Measurements from ENCODE around the gene ISCA1.

The ISCA1 gene

GRCh38 chr9:86242071-86242470, 40.3 kb downstream of the ISCA1 start:
- no peak for TF ChIP-seq CTCF (IDR thresholded peaks at IDR 0.05; ENCODE audit: low read length, missing control alignments)
- DNase-seq (ENCODE audit: low read depth): peak; percentile 39
- H3K4me3 ChIP-seq (replicated peaks; ENCODE audit: low read depth, low read length): no peak overlapping the region

DNA sequence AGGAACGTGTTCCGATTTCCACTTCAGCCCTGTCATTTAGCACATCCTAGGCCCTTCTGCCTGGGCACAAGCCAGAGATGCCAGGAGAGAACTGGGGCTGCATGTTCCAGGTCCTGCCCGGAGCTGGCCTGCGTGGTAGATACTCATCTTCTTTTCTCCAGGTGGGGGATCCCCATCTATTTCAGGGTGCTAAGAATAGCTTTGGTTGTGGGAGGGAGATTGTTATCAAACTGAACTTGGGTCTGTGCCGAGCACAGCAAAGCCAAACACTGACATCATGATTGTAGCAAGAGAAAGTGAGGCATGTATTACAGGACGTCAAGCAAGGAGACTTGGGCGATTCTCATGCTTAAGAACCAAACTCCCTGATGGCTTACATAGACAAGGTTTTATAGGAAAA, 41.1 kb downstream of the ISCA1 start:
- no peak for DNase-seq (ENCODE audit: low read depth)
- no peak overlapping the region for H3K4me3 ChIP-seq (replicated peaks; ENCODE audit: low read depth, low read length)
- no peak for TF ChIP-seq CTCF (IDR thresholded peaks at IDR 0.05; ENCODE audit: low read length, missing control alignments)

DNA sequence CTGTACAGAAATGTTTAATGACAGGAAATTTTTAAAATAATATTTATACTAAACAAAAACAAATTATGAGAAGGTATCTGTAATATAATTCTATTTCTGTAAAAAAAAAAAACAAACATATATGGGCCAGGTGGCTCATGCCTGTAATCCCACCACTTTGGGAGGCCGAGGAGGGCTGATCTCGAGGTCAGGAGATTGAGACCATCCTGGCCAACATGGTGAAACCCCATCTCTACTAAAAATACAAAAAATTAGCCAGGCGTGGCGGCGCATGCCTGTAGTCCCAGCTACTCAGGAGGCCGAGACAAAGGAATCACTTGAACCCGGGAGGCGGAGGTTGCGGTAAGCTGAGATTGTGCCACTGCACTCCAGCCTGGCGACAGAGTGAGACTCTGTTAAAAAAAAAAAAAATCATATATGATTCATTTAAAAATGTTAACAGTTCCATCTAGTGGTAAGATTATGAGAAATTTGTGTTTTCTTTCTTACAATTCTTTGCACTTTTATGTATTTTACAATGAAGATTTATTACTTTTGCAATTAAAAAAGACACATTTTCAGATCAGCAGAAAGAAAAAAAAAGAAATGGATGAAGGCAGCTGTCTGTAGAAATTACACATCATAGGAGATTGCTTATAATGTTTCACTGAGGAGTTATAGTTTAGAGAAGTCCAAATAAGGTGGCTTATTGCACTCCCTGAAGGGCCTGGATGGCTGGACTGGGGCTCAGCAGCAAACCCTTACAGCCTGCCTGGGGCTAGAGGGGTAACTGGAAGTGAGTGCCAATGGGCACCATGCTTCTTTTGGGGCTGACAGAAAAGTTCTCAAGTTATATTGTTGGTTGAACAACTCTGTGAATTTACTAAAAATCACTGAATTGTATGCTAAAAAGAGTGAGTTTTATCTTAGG, 43.2 kb downstream of the ISCA1 start:
- TF ChIP-seq CTCF (IDR thresholded peaks at IDR 0.05; ENCODE audit: low read length, missing control alignments): no peak
- H3K4me3 ChIP-seq (replicated peaks; ENCODE audit: low read depth, low read length): no peak overlapping the region
- DNase-seq (ENCODE audit: low read depth): no peak

DNA sequence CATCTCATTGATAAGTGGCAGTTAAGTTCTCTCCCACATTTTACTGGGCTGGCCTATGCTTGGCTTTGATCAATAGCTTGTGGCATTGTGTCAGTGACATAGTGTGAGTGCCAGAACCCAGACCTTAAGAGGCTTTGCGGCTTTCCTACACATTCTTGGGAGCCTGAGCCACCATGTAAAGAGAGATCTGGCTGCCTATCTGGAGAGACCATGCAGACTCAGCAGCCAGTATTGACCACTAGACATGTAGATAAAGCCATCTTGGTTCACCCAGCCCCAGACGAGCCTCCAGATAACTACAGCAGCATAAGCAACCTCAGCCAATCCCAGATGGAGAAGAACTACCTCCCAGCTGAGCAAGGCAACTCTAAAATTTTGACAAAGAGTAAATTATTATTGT, 51.5 kb downstream of the ISCA1 start:
- no peak overlapping the region for H3K4me3 ChIP-seq (replicated peaks; ENCODE audit: low read depth, low read length)
- no peak for DNase-seq (ENCODE audit: low read depth)
- no peak for TF ChIP-seq CTCF (IDR thresholded peaks at IDR 0.05; ENCODE audit: low read length, missing control alignments)

DNA sequence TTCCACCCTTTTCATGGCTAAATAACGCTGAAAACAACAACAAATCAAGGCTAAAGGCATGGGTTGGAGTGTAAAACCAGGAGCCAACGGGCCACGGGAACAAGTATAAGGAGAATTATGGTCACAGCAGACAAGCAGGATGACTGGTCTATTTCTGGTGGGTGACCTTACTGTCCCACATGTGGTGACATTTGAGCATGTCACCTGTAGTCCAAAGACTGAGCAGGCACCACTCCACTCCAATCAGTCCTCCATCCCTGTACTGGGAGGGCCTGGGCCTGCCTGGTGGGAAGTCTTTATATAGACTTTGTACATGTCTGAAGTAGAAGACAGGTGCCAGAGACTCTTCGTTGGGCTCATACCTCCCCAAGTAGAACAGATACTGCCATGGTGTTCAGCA, 59.7 kb downstream of the ISCA1 start:
- no peak for DNase-seq (ENCODE audit: low read depth)
- H3K4me3 ChIP-seq (replicated peaks; ENCODE audit: low read depth, low read length): no peak overlapping the region
- no peak for TF ChIP-seq CTCF (IDR thresholded peaks at IDR 0.05; ENCODE audit: low read length, missing control alignments)

- H3K4me3 ChIP-seq (replicated peaks; ENCODE audit: low read depth, low read length): no peak overlapping the region
- DNase-seq (ENCODE audit: low read depth): no peak
- no peak for TF ChIP-seq CTCF (IDR thresholded peaks at IDR 0.05; ENCODE audit: low read length, missing control alignments)
These were observed 62.7 kb downstream of the ISCA1 start for GRCh38 chr9:86219606-86220005.
